Activated CD4-positive, alpha-beta T cell treated with anti-CD3 and anti-CD28 coated beads for 24 hours (primary cell): ENCODE results near the gene SYNJ2.

ENCODE experiments used
- DNase-seq, 2 donors: peaks; one replicate each; pipeline ENCODE4 v3.0.0-alpha.2; 2020; ENCODE audit warnings: low read depth in 2 of 2

The SYNJ2 gene

DNA sequence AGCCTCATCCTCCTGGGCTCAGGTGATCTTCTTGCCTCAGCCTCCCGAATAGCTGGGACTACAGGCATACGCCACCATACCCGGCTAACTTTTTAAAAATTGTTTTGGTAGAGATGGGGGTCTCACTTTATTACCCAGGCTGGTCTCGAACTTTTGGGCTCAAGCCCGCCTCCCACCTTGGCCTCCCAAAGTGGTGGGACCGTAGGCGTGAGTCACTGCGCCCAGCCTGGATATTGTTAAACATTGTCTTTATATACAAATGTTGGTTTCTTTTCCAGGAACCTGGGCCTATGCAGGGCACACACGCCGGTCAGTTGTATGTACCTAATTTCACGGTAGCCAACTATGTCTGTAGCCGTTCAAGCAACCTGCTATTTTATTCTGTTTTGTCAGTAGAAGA lies 60.1 kb downstream of the SYNJ2 start:
- no peak for DNase-seq

DNA sequence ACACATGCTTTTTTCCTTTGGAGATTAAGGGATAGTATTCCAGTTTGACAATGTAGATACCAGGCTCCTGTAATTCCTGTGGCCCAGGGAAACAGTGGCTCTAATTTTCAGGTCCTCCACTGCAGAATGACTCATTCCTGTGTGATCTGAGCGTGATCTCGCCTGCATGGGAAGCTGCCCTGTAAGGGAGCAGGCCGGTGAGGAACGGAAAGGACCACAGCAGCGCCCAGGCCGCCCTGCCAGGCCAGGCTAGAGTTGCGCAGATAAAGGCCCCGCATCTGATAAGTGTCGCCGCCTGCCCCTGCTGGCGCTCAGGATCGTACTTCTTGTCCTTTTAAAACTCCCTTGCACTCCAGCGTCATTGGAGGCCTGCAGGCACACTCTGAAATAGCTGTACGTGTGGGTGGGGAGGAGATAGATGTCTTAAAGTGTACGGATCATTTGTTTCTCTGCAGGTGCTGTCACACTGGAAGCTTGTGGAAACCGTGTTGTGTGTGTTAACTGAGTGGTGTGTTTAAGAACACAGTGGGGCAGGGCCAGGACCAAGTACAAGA lies 60.7 kb downstream of the SYNJ2 start:
- DNase-seq, result no peak

DNA sequence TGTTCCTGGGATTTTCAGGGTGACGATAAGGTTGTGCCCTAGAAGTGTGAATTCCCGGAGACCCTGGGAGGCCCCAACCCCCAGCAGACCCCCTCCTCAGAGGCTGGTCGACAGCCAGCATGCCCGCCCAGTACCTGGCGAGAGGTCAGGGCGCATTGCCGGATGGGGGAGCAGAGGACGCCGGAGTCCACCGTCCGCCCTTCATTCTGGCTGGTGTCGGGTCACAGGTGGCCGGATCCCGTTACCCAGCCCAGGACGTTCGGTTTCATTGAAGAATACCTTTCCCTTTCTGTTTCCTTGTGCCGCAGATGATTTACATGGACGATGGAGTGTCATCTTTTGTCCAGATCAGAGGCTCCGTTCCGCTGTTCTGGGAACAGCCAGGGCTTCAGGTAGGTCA lies 61.3 kb downstream of the SYNJ2 start:
- no peak for DNase-seq

DNA sequence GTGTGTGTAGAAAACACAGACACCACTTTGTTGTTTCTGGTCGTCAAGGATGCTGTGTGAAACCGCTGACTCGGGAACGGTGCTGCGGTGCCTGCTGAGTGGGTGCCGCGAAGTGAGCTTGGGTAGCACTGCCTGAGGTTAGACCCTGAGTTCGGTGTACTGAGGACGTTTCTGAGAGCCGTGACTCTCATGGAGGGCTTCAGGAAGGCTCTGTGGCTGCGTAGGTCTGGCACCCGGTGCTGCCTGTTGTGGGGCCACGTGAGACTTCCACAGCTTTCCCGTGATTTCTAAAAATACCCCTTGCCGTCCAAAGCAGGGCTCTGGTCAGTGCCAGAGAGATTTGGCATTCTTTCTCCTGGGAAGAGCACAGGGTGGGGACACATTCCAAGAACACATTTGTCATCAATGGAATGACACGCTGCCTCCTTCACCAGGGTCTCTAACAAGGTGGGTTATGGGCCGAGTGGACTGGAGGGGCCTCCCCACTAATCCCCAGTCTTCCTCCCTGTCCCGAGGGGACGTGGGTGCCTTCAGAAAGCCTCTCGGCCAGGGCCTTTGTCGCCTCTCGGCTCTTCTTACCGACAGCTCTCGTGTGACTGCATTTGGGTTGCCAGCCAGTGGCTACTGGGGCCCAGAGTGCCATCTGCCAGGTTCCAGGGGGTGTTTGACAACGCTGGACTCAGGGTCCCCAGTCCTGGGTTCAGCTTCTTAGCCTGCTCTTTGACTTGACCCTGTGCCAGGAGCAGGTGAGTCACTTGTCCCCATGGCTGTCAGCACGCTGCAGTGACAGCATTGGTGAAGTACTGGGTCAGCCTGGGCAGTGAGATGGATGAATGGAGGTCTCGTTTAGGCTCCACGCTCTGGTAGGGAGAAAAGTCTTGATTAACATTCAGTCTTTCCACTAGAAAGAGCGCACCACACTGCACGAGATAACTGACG lies 62.2 kb downstream of the SYNJ2 start:
- no peak for DNase-seq

DNA sequence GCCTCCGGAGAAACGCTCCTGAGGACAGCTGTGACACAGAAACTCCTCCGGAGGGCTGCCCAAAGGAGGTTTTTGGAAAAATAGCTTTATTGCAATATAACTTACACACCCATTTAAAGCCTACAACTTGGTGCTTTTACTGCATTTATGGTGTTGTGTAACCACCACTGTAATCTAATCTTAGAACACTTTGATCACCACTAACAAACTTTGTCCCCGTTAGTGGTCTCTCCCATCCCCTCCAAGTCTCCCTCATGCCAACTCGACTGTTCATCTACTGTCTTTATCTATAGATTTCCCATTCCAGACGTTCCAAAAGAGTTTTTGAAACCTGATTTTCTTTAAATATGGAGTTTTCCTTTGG lies 62.8 kb downstream of the SYNJ2 start:
- DNase-seq, result no peak

DNA sequence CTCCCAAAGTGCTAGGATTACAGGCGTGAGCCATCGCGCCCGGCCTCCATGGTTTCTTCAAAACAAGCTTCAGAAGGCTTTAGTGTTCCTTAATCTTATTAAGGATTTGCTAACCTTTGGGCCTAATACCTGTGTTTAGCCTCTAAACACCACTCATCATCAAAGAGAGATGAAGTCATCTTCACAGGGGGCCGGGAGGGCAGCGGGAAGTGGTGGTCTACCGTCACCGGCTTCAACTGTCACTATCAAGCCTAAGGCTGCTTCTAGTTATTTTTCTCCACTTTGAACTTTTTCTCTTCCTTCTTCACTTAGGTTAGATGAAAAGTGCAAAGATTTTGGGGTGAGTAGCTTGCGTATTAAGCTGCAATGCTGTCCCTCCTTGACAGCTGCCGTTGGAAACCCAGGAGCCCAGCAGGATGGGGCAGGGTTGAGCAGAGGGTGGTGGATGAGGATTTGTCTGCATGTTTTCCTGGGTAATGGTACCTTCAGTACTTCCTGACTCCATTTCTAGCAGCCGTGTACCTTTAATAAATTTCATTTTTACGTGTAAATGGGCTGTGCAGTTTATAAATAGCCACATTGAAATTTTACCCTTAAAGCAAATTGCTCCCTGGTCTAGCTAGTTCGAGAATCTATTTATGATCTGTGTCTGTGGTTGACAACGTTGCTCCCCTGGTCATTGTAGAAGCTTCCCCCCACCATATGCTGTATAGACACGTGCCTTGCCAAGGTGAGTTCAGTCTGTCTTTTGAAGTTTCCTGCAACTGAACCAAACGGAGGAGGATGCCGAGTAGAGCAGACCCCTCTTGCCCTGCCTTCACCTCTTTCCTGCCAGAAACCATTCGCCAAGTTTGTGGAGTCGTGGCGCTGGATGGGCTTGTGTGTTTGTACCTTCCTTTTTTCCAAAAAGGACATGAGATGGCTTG lies 64.8 kb downstream of the SYNJ2 start:
- no peak for DNase-seq

DNA sequence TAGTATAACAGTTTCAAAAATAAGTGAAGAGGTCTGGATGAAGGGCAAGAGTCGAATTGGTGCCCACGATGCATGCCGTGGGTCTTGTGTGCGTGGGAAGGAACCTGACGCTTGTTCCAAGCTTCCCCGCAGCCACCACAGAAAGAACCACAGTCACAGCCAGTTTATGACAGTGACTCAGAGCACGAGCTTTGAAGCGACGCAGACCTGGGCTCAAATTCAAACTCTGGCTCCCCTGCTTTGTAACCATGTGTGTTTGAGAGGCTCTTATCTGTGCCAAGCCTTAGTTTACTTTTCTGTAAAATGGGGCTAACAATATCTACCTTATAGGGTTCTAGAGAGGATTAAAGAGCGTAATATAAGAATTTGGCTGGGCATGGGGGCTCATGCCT lies 65.5 kb downstream of the SYNJ2 start:
- peak; percentile 47 to 65 for DNase-seq

DNA sequence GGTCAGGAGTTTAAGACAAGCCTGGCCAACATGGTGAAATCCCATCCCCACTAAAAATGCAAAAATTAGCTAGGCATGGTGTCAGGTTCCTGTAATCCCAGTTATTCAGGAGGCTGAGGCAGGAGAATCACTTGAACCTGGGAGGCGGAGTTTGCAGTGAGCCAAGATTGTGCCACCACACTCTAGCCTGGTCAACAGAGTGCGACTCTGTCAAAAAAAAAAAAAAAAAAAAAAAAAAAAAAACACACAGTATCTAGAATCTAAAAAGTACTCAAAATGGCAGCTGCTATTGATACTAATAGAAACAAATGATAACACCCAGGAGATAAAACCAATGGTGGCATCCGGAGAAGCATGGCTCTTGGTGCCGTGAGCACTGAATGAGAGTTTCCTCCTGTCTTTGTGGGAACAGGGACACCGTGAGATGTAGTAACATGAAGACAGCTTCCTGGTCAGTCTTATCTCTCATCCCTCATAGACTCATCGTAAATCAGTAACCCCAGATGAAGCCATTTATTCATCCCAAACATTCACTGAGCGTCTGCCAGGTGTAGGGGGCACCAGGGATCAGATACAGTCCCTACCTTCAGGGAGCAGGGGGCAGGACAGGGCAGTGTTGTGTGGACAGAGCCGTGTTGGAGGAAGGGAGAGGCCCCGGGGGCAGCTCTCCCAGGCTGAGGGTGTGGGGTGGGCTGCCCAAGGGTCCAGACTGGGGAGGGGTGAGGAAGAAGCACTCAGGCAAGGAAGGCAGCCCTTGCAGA lies 66.1 kb downstream of the SYNJ2 start:
- DNase-seq, result no peak

DNA sequence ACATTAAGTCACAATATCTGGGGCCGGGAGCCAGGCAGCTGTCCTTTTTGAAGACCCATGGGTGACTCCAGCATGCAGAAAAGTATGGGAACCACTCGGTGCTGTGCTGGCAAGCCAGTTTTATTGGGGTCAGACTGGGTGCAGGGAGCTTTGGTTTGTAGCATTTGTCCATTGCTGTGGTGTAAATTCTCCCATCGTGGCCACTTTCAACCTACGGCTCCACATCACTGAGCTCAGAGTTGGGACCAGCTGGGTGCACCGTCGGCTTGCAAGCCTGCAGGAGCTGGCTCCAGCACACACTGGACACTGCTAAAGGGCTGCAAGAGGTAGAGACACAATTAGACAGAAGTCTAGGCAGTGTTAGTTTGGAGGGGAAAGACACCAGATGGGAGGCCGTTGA lies 66.9 kb downstream of the SYNJ2 start:
- no peak for DNase-seq

DNA sequence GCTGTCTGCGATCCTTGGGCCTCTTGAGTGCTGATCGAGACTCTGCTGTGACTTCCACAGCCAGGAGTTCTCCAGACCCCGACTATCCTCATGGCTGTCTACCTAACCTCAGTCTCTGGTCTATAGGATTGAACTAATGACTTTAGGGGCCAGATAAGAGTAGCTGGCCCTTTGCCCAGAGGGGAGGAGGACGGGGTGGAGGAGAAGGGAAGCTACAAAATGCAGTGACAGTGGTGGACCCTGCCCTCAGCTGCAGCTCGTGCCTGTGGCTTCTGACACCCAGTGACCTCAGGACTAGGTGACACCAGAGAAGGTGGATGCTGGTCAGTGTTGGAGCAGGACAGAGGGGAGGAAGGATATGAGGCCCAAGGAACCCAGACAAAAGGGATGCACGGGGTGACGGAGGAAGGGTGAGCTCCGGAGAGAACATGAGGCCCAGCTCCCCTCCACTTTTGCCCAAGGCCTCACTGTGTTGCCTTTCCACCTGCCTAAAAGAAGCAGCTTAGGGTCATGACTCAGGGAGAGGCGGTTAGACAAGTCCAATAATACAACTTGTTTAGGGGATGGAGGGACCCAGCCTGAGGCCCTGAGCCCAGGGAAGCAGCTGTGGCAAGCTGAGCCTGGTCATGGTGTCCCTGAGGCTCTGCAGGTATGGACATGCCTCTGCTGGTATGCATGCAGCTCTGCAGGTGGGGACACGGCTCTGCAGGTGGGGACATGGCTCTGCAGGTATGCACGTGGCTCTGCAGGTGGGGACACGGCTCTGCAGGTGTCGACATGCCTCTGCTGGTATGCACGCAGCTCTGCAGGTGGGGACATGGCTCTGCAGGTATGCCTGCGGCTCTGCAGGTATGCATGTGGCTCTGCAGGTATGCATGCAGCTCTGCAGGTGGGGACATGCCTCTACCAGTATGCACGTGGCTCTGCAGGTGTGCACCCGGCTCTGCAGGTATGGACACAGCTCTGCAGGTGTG lies 67.7 kb downstream of the SYNJ2 start:
- no peak for DNase-seq

DNA sequence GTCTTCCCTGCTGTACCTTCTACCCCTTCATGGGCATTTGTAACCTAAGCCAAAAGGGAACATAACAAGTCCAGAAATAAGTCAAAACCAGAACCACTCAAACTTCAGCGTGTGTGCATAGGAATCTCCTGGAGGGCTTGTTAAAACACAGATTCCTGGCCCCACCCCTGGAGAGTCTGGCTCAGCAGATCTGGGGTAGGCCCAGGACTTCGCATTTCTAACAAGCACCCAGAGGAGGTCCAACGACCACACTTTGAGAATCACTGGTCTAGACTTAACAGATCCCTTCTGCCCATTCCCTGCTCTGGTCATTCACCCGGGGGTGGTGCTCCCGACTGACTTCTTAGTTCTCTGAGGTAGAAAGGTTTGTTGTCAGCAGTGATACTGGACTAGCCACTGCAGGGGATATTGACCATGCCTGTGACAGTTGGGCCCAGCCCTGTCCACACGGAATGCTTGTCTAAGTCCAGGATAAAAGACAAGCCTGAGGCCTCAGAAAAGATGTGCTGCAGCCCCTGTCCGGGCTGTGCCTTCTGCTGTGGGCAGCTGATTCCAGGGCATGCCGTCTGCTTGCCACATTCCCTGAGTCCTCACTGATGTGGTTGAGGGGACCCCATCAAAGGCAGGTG lies 68.6 kb downstream of the SYNJ2 start:
- no peak for DNase-seq

DNA sequence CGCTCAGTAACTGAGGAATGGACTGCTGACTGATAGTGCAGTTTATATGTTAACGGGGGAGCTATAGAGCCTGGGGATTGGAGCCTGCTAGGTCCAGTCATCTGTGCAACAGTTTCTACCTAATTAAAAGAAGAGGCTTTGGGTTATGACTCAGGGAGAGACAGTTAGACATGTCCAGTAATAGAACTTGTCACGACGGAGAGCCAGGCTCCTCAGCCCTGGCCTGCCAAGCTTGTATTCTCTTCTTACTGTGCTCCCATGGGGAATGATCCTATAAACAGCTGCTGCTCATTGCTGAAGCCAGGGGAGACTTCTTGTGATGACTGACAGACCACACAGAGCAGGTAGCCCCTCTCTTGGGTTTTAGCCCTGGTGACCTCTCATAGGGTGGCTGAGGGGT lies 69.3 kb downstream of the SYNJ2 start:
- no peak for DNase-seq

DNA sequence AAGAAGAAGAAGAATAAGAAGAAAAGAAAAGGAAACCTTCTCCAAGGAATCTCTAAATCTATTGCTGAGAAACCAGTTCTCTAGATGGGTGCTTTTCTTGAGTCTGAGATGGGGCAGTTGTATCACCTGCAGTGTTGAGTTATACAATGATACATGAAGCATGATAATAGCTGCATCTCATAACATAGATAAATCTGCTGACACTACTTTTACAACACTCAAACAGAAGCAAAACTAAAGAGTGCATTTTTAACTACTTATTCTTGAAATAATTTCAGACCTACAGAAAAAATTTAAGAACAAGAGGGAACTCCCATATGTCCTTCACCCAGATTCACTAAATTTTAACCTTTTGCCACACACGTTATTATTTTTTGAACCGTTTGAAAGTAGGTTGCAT lies 70.3 kb downstream of the SYNJ2 start:
- no peak for DNase-seq

DNA sequence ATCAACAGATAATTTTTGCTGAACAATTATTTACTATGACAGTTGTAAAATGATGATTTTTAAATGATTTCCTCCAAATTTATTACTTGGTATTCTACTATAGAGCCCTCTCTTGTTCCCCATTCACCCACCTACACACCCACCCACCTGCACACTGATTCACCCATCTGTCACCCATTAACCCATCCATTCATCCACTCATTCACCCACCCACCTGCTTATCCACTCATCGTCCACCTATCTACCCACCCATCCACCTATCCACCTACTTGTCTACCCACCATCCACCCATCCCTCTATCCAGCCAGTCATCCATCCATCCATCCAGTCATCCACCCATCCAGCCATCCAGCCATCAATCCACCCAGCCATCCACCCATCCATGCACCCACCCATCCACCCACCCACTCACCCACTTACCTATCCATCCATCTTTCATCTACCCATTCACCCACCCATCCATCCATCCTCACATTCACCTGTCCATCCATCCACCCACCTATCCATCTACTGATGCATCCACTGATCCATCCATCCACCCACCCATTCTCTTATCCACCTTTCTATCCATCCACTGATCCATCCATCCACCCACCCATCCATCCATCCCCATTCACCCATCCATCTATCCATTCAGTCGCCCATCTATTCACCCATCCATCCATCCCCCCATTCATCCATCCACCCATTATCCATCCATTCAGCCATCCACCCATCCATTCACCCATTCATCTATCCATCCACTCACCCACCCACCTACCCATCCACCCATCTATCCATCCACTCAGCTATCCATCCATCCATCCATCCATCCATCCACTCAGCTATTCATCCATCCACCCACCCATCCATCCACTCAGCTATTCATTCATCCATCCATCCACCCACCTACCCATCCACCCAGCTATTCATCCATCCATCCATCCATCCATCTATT lies 72.0 kb downstream of the SYNJ2 start:
- DNase-seq, result no peak

DNA sequence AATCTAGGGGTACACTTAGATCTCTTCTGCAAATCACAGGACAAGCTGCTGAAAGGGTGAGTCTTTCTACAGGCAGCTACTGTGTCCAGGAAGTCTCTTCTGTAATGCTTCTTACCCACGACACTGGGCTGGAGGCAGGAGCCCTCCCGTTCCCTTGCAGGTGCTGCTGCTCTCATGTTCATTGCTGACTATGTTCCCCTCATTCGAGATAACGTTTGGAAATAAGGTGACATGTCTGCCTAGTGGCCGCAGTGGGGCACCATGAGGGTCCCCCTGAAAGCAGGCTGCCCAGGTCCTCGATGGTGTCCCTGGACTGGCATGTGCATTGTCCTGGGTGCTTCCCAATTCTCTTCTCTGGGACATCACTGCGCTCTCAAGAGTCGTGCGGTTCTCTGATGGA lies 74.7 kb downstream of the SYNJ2 start:
- DNase-seq, result no peak

DNA sequence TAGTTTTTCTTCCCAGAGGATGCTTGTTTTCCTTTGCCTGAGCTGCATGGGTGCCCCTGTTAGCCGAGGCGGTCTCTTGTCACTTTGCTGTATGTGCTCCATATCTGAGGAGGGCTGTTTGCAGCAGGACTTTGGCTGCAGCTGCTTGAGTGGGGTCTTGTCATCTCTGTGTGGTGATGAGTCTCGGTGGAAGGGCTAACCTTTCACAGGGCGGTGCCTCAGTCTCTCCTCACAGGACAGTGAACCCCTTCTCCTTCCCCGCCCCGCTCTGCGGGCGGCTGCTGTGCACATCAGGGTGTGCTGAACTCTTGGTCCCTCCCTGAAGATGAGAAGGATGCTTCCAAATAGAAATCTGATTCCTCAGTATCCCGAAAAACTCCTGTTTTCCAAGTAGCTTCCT lies 75.1 kb downstream of the SYNJ2 start:
- DNase-seq, result no peak

DNA sequence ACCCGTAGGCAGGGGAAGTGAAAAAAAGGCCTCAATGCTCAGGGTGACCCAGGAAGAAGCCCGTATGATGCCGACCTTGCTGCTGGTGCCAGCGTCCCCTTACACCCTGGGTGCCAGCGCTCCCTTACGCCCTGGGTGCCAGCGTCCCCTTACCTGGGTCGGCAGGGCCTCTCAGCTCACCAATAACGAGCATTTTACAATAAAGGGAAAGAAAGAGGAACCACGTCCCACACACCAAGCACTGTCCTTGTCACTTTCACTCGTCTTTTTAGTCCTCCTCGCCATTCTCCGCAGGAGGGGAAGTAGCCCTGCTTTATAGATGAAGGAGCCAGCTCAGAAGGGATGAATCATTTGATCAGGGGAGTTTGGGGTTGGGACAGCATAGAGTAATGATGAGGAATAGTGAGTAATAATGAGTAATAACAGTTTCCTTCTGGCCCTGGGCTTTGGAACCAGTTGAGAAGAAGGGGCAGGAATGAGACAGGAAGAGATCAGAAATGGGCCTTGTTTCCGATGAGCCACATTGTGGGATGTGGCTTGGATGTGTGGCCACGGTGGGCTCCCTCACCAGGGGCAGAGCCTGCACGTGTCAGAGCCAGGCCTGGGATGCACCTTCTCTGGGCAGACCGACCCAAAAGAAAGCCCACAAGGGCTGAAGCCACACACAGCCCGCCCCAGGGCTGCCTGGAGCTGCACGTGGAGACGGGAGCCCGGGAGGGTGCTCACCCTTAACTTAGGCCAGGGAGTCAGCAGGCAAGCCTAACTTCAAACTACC lies 75.7 kb downstream of the SYNJ2 start:
- peak; percentile 30 to 33 for DNase-seq

DNA sequence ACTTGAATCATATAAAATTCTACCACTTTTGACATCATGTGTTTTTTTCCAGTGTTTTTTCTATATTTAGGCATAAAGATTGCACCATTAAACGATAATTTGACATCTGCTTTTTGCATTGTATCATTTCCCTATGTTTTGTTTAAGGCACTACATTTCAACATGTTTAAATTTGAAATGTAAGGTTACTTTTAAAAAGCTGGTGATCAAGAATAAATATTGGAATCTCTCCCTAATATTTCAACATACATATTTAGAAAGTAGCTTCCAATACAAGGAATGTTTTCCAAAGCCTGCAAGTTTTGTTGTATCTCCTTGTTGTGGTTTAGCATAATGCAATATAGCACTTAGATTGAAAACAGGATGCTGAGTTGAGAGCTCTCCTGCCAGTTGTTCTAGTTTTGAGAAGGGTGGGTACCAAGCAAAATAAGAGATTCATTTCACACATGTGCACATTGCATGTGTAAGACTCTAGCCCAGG lies 76.5 kb downstream of the SYNJ2 start:
- no peak for DNase-seq
